HepG2 (cell line): ENCODE measurements around the gene GRK4. TPM values are rescaled to one million over a fixed set of nuclear protein-coding genes. Genes with fewer than 3 reads are reported as not detected.
A peak's percentile ranks its signal among the peaks of the same experiment; 100 is the strongest.

ENCODE experiments used
- CREM ChIP-seq, 2 experiments: sonication (generic) in 1 of 2; formaldehyde crosslinking in 1 of 2; IDR thresholded peaks; 2 replicates each; pipeline versions ENCODE4 v1.4.0 to v1.6.1; 2016 to 2020; ENCODE audit warnings: antibody characterized with exemption in 1 of 2, mild to moderate bottlenecking in 1 of 2, missing genetic modification reagents in 1 of 2
- ISL2 ChIP-seq: sonication (generic); formaldehyde crosslinking; IDR thresholded peaks from 2 replicates; pipeline ENCODE4 v1.5.0; 2020; ENCODE audit warnings: missing genetic modification reagents
- KDM1A ChIP-seq: IDR thresholded peaks from 2 replicates; pipeline ENCODE4 v1.6.1; 2016; ENCODE audit warnings: missing compliant biosample characterization
- MAFK ChIP-seq, 2 experiments: IDR thresholded peaks in 1 of 2; conservative IDR thresholded peaks in 1 of 2; 2 replicates each; pipeline ENCODE4 v1.6.1; 2011; ENCODE audit warnings: improper control_type of control experiment in 2 of 2, low read length in 2 of 2
- MEF2D ChIP-seq: sonication (generic); formaldehyde crosslinking; IDR thresholded peaks from 2 replicates; pipeline ENCODE4 v1.5.1; 2020; ENCODE audit warnings: mild to moderate bottlenecking, missing genetic modification reagents
- MXD4 ChIP-seq: IDR thresholded peaks from 2 replicates; pipeline ENCODE4 v1.6.1; 2016; ENCODE audit warnings: mild to moderate bottlenecking, missing biosample characterization, missing genetic modification reagents
- RARA ChIP-seq: IDR thresholded peaks from 2 replicates; pipeline ENCODE4 v1.6.1; 2016; ENCODE audit warnings: missing genetic modification reagents, missing compliant biosample characterization
- RELA ChIP-seq: sonication (generic); formaldehyde crosslinking; IDR thresholded peaks from 2 replicates; pipeline ENCODE4 v1.4.0; 2020; ENCODE audit warnings: missing genetic modification reagents
- SKI ChIP-seq: fragments of 450-650 bp; IDR thresholded peaks from one replicate; pipeline ENCODE4 v1.6.1; 2018; ENCODE audit warnings: mild to moderate bottlenecking; ENCODE audit not compliant: partially characterized antibody
- TBX2 ChIP-seq: sonication (generic); formaldehyde crosslinking; IDR thresholded peaks from 2 replicates; pipeline ENCODE4 v1.5.0; 2020; ENCODE audit warnings: missing genetic modification reagents, mild to moderate bottlenecking, borderline replicate concordance
- TEAD3 ChIP-seq: optimal IDR thresholded peaks from 2 replicates; pipeline ENCODE3; 2016; ENCODE audit warnings: borderline replicate concordance
- TOPORS ChIP-seq: sonication (generic); formaldehyde crosslinking; IDR thresholded peaks from 2 replicates; pipeline ENCODE4 v1.8.0; 2023; ENCODE audit warnings: mild to moderate bottlenecking, missing genetic modification reagents
- XRCC5 ChIP-seq: fragments of 200-400 bp; formaldehyde crosslinking; optimal IDR thresholded peaks from 2 replicates; pipeline ENCODE3; 2017; ENCODE audit warnings: mild to moderate bottlenecking, low read length
- YEATS4 ChIP-seq: sonication (generic); formaldehyde crosslinking; IDR thresholded peaks from 2 replicates; pipeline ENCODE4 v1.4.0; 2020; ENCODE audit warnings: missing genetic modification reagents, borderline replicate concordance
- ZIK1 ChIP-seq: sonication (generic); formaldehyde crosslinking; IDR thresholded peaks from 2 replicates; pipeline ENCODE4 v1.5.0; 2020; ENCODE audit warnings: mild to moderate bottlenecking, low read depth, missing genetic modification reagents, borderline replicate concordance
- ZNF644 ChIP-seq: IDR thresholded peaks from 2 replicates; pipeline ENCODE4 v1.6.1; 2016; ENCODE audit warnings: low read depth
- polyA plus RNA-seq, 8 experiments: library from polyadenylated mRNA; depleted of rRNA in 3 of 8; stranded (reverse) in 7 of 8; unstranded in 1 of 8; fragments of >200 nt; fragmentation: Illumina TruSeq in 4 of 8; extraction: Trizol in 4 of 8; gene quantifications; 2 replicates each; pipeline versions ENCODE4 v1.2.1 to v1.2.3, GENCODE V29; 2011 to 2016; ENCODE audit warnings: low read depth in 4 of 8, missing spikeins in 1 of 8, mixed read lengths in 1 of 8; ENCODE audit not compliant: insufficient read depth in 1 of 8
- total RNA-seq, 5 experiments: library from RNA; depleted of rRNA; stranded (reverse); fragments of >200 nt; fragmentation: Illumina TruSeq; extraction: Trizol; gene quantifications; 2 replicates each; pipeline ENCODE4 v1.2.3, GENCODE V29; 2016; ENCODE audit warnings: low read depth in 1 of 5
- TF ChIP-seq, protein P1 (sequence below): sonication (generic); formaldehyde crosslinking; IDR thresholded peaks from 2 replicates; pipeline ENCODE4 v1.5.0; 2020; ENCODE audit warnings: missing genetic modification reagents, mild to moderate bottlenecking, borderline replicate concordance
- TF ChIP-seq, protein P2 (sequence below): IDR thresholded peaks from 2 replicates; pipeline ENCODE4 v1.6.1; 2016; ENCODE audit warnings: mild to moderate bottlenecking
- TF ChIP-seq, protein P3 (sequence below): sonication (generic); formaldehyde crosslinking; IDR thresholded peaks from 2 replicates; pipeline ENCODE4 v1.8.1; 2023; ENCODE audit warnings: mild to moderate bottlenecking, moderate library complexity, missing genetic modification reagents
- TF ChIP-seq, protein P4 (sequence below): sonication (generic); formaldehyde crosslinking; IDR thresholded peaks from 2 replicates; pipeline ENCODE4 v1.5.0; 2020; ENCODE audit warnings: missing genetic modification reagents
- TF ChIP-seq, protein P5 (sequence below): sonication (generic); formaldehyde crosslinking; IDR thresholded peaks from 2 replicates; pipeline ENCODE4 v1.4.0; 2020; ENCODE audit warnings: missing genetic modification reagents

The GRK4 gene
- total and polyA plus RNA-seq, 2 of the 13 experiments (the other 11 are each of a cell fraction or from before 2014, with no cell fraction given) = 1.8 to 2.0 TPM

DNA sequence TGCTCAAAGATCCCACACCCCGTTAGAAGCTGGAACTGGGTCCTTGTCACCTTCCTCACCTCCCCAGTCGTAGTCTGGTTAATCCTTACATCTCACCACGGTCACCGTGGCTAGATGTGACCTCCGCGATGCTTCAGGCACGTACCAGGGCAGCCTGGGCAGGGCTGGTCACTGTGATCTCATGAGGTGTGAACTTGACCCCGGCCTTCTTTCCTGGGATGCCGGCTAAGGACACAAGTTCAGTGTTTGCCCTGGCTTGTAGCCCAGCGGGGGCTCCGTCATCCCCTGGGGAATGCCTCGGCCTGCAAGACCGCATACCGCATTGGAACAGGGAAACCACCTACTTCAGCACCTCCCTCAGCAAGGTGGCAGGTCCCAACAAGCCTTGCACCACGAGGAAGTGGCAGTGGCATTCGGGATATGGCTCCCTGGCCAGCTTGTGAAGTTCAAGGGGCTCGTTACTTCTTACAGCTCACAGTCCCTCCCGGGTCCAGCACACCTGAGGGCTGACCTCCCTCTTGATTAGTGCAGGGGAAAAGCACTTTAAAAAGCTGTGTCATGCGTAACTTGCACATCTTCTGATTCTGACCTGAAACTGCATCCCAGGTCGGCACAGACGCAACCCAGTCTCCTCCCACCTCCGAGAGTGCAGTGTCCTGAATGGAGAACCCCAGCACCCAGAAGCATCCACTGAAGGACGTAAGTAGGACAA is 26.1 kb upstream of the GRK4 start (continued):
- TF ChIP-seq, protein P1, sequence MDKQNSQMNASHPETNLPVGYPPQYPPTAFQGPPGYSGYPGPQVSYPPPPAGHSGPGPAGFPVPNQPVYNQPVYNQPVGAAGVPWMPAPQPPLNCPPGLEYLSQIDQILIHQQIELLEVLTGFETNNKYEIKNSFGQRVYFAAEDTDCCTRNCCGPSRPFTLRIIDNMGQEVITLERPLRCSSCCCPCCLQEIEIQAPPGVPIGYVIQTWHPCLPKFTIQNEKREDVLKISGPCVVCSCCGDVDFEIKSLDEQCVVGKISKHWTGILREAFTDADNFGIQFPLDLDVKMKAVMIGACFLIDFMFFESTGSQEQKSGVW (CRISPR knock-in tag) = 0 out of 2 replicates have a peak, but pooled peaks have one; percentile 9
- TF ChIP-seq MEF2D (CRISPR knock-in tag) (peak; percentile 91), YEATS4 (peak; percentile 39; the same call in 1 of the 2 replicates), XRCC5 (peak; percentile 69), ISL2 (CRISPR knock-in tag) (peak; percentile 43; the same call in 1 of the 2 replicates), ZNF644 (CRISPR knock-in tag) (no peak), MAFK (conservative IDR thresholded peaks at IDR 0.05 in 1 of 2, IDR thresholded peaks at IDR 0.05 in 1 of 2; ENCODE audit: low read length in 2 of 2) (no peak), TEAD3 (peak; percentile 93), CREM (IDR thresholded peaks at IDR 0.05) (peak; percentile 75), CREM (CRISPR knock-in tag; IDR thresholded peaks at IDR 0.05) (no peak), TBX2 (CRISPR knock-in tag) (peak; percentile 98), SKI (peak; percentile 99), ZIK1 (CRISPR knock-in tag) (no peak), RELA (CRISPR knock-in tag) (peak; percentile 39; the same call in 1 of the 2 replicates), RARA (CRISPR knock-in tag) (peak; percentile 100), TOPORS (CRISPR knock-in tag) (peak; percentile 81; the same call in 1 of the 2 replicates), MXD4 (peak; percentile 36; the same call in 1 of the 2 replicates), KDM1A (CRISPR knock-in tag) (no peak)
- TF ChIP-seq, protein P2, sequence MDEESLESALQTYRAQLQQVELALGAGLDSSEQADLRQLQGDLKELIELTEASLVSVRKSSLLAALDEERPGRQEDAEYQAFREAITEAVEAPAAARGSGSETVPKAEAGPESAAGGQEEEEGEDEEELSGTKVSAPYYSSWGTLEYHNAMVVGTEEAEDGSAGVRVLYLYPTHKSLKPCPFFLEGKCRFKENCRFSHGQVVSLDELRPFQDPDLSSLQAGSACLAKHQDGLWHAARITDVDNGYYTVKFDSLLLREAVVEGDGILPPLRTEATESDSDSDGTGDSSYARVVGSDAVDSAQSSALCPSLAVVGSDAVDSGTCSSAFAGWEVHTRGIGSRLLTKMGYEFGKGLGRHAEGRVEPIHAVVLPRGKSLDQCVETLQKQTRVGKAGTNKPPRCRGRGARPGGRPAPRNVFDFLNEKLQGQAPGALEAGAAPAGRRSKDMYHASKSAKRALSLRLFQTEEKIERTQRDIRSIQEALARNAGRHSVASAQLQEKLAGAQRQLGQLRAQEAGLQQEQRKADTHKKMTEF (CRISPR knock-in tag) = peak; percentile 92
- TF ChIP-seq, protein P3, sequence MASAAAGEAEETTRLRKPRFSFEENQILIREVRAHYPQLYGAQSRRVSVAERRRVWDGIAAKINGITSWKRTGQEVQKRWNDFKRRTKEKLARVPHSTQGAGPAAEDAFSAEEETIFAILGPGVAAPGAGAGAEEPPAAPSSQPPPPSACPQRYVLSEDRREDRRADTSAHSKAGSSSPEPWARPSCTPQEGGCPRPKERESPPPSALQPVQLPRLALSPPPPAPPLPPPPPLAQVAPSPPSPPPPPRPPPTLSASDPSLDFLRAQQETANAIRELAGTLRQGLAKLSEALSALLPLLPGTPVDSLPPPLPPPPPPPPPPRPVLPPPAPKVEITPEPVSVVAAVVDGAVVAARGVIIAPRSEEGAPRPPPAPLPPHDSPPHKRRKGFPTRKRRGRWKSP = no peak
- TF ChIP-seq, protein P4, sequence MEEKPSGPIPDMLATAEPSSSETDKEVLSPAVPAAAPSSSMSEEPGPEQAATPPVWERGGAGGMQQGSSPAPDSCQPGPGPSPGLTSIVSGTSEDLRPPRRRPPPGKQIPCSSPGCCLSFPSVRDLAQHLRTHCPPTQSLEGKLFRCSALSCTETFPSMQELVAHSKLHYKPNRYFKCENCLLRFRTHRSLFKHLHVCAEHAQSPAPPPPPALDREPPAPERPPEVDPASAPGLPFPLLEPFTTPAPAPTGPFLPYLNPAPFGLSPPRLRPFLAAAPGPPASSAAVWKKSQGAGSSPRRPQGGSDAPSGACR (CRISPR knock-in tag) = peak; percentile 70; the same call in 1 of the 2 replicates
- TF ChIP-seq, protein P5, sequence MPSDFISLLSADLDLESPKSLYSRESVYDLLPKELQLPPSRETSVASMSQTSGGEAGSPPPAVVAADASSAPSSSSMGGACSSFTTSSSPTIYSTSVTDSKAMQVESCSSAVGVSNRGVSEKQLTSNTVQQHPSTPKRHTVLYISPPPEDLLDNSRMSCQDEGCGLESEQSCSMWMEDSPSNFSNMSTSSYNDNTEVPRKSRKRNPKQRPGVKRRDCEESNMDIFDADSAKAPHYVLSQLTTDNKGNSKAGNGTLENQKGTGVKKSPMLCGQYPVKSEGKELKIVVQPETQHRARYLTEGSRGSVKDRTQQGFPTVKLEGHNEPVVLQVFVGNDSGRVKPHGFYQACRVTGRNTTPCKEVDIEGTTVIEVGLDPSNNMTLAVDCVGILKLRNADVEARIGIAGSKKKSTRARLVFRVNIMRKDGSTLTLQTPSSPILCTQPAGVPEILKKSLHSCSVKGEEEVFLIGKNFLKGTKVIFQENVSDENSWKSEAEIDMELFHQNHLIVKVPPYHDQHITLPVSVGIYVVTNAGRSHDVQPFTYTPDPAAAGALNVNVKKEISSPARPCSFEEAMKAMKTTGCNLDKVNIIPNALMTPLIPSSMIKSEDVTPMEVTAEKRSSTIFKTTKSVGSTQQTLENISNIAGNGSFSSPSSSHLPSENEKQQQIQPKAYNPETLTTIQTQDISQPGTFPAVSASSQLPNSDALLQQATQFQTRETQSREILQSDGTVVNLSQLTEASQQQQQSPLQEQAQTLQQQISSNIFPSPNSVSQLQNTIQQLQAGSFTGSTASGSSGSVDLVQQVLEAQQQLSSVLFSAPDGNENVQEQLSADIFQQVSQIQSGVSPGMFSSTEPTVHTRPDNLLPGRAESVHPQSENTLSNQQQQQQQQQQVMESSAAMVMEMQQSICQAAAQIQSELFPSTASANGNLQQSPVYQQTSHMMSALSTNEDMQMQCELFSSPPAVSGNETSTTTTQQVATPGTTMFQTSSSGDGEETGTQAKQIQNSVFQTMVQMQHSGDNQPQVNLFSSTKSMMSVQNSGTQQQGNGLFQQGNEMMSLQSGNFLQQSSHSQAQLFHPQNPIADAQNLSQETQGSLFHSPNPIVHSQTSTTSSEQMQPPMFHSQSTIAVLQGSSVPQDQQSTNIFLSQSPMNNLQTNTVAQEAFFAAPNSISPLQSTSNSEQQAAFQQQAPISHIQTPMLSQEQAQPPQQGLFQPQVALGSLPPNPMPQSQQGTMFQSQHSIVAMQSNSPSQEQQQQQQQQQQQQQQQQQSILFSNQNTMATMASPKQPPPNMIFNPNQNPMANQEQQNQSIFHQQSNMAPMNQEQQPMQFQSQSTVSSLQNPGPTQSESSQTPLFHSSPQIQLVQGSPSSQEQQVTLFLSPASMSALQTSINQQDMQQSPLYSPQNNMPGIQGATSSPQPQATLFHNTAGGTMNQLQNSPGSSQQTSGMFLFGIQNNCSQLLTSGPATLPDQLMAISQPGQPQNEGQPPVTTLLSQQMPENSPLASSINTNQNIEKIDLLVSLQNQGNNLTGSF (CRISPR knock-in tag) = no peak
